HG02610 (cell line): ENCODE data around the gene ALDH3B2.
"Not testable (repeated sequence)": the region's sequence is repeated elsewhere in the genome, so short reads cannot be mapped to it uniquely, and the experiment has no call there.

Experiments
- ATAC-seq: cut with Tn5 transposase; IDR thresholded peaks from one replicate; pipeline ENCODE4 v1.9.1; 2021; ENCODE audit warnings: mild to moderate bottlenecking, moderate library complexity; ENCODE audit not compliant: unreplicated experiment

Gene ALDH3B2

GRCh38 chr11:67662835-67663531, 11.4 kb downstream of the ALDH3B2 start:
- no peak for ATAC-seq

- ATAC-seq: no peak
Measured at GRCh38 chr11:67662142-67662834, 12.1 kb downstream of the ALDH3B2 start.

GRCh38 chr11:67660752-67661151, 13.7 kb downstream of the ALDH3B2 start:
- ATAC-seq: not testable (repeated sequence)

- not testable (repeated sequence) for ATAC-seq
Measured at GRCh38 chr11:67659651-67660165, 14.7 kb downstream of the ALDH3B2 start.

- no peak for ATAC-seq
Measured at GRCh38 chr11:67657300-67657699, 17.1 kb downstream of the ALDH3B2 start.

GRCh38 chr11:67656278-67656922, 18.0 kb downstream of the ALDH3B2 start:
- ATAC-seq: no peak

GRCh38 chr11:67654225-67654624, 20.2 kb downstream of the ALDH3B2 start:
- no peak for ATAC-seq

GRCh38 chr11:67652965-67653845, 21.2 kb downstream of the ALDH3B2 start:
- ATAC-seq: no peak

GRCh38 chr11:67651976-67652781, 22.2 kb downstream of the ALDH3B2 start:
- ATAC-seq: no peak

GRCh38 chr11:67649634-67650510, 24.6 kb downstream of the ALDH3B2 start:
- ATAC-seq: no peak

GRCh38 chr11:67648796-67649613, 25.4 kb downstream of the ALDH3B2 start:
- ATAC-seq: no peak

- ATAC-seq: no peak
Measured at GRCh38 chr11:67648140-67648795, 26.2 kb downstream of the ALDH3B2 start.

- ATAC-seq: no peak
Measured at GRCh38 chr11:67647471-67647870, 27.0 kb downstream of the ALDH3B2 start.

GRCh38 chr11:67646535-67647336, 27.7 kb downstream of the ALDH3B2 start:
- no peak for ATAC-seq

- ATAC-seq: no peak
Measured at GRCh38 chr11:67645521-67646461, 28.6 kb downstream of the ALDH3B2 start.
